ENCODE data around the gene EXPH5. TPM values are rescaled to one million over a fixed set of nuclear protein-coding genes. Genes with fewer than 3 reads are reported as not detected.

EXPH5 gene
- total and polyA plus RNA-seq, 12 donors: 0.10 to 8.4 (median 1.3) TPM

- H3K36me3 ChIP-seq: no peaks in the 10 kb centered on the region
- H3K9me3 ChIP-seq: peaks cover 0 to 11% (median 0%) of the 10 kb centered on the region in 11 donors
- peaks cover 0 to under 1% (median 0%) of the 10 kb centered on the region in 7 donors for H3K27me3 ChIP-seq
- no peaks in the 10 kb centered on the region for H3K4me1 ChIP-seq
- 94% methylated on average over 10 of the region's 10 CpGs for WGBS, 2 donors
- no peak overlapping the region for H3K27ac ChIP-seq
- H3K4me3 ChIP-seq: no peak overlapping the region
- intact Hi-C loops (cut with DNase I): no loop called here
- ATAC-seq (no peak), DNase-seq (no peak)
- no peak for TF ChIP-seq CTCF (IDR thresholded peaks at IDR 0.05)
Measured at GRCh38 chr11:108628326-108628725, 34.8 kb upstream of the EXPH5 start.

- TF ChIP-seq CTCF (IDR thresholded peaks at IDR 0.05): no peak
- intact Hi-C loops (cut with DNase I): no loop called here
- Histone ChIP-seq H3K36me3 (no peaks in the 10 kb centered on the region), H3K27me3 (peaks cover 0 to 6% (median 0%) of the 10 kb centered on the region in 7 donors), H3K4me1 (no peaks in the 10 kb centered on the region), H3K4me3 (no peak overlapping the region), H3K27ac (no peak overlapping the region), H3K9me3 (peaks cover 0 to 11% (median 0%) of the 10 kb centered on the region in 11 donors)
- no peak for ATAC-seq
- no peak for DNase-seq
- WGBS, 2 donors: 69 to 70% methylated on average over 5 of the region's 5 CpGs
Measured at GRCh38 chr11:108624196-108624925, 30.8 kb upstream of the EXPH5 start.

- Histone ChIP-seq H3K36me3 (no peaks in the 10 kb centered on the region), H3K4me1 (no peaks in the 10 kb centered on the region), H3K27me3 (peaks cover 0 to 9% (median 0%) of the 10 kb centered on the region in 7 donors), H3K4me3 (no peak overlapping the region), H3K9me3 (no peaks in the 10 kb centered on the region), H3K27ac (no peak overlapping the region)
- WGBS, 2 donors: 53 to 58% methylated on average over 2 of the region's 2 CpGs
- ATAC-seq (no peak), DNase-seq (no peak)
- TF ChIP-seq CTCF (IDR thresholded peaks at IDR 0.05): no peak
- intact Hi-C loops (cut with DNase I): no loop called here
Measured at GRCh38 chr11:108622341-108622740, 28.8 kb upstream of the EXPH5 start.

- H3K27me3 ChIP-seq: peaks cover 0 to 12% (median 0%) of the 10 kb centered on the region in 7 donors
- intact Hi-C loops (cut with DNase I): no loop called here
- H3K9me3 ChIP-seq: no peaks in the 10 kb centered on the region
- WGBS, 2 donors: 77 to 84% methylated on average over 2 of the region's 2 CpGs
- no peak for TF ChIP-seq CTCF (IDR thresholded peaks at IDR 0.05)
- no peak for DNase-seq
- no peak overlapping the region for H3K27ac ChIP-seq
- no peak for ATAC-seq
- H3K4me3 ChIP-seq: no peak overlapping the region
- no peaks in the 10 kb centered on the region for H3K4me1 ChIP-seq
- no peaks in the 10 kb centered on the region for H3K36me3 ChIP-seq
Measured at GRCh38 chr11:108620958-108621772, 27.6 kb upstream of the EXPH5 start.
